Effector CD4-positive, alpha-beta T cell (primary cell): ENCODE data around the gene OR2V2.
"Not testable (repeated sequence)": the region's sequence is repeated elsewhere in the genome, so short reads cannot be mapped to it uniquely, and the experiment has no call there.

ENCODE experiments used
- DNase-seq: peaks from one replicate; pipeline ENCODE4 v3.0.0-alpha.2; 2020

OR2V2 gene

DNA sequence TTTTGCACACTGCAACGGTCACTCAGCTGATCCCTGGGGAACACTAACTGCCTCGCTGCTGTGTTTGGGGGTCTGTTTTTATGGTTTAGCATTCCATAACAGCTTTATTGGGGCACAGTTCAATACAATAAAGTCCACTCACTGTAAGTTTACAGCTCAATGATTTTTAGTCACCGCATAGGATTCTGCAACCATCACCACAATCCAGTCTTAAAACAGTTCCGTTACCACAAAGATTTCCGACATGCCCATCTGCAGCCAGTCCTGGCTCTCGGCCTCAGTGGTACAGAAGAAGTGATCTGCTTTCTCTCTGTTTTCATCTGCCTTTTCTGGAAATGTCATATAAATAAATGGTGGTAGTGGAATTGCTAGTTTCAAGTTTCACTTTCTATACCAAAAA is 23.6 kb downstream of the OR2V2 start:
- DNase-seq, result no peak

GRCh38 chr5:181171782-181172181 is 24.4 kb downstream of the OR2V2 start:
- no peak for DNase-seq

DNA sequence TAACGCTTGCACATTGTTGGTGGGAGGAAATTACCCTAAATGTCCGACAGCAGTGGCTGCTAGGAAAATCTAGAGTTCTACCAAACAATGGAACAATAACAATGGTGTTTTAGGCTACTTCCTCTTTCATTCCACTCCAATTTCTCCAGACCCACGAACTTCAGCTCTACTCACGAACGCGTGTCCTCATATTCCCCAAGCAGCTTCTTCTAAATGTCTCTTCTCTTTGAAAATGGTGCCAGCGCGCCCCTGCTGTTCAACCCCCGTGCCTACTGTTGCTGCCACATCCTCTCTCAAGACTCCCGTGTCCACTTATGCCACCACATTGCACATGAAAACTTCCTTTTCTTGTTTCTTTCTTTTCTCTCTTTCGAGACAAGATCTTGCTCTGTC is 25.6 kb downstream of the OR2V2 start:
- DNase-seq, result no peak

- DNase-seq, result peak; percentile 23
These were observed 26.3 kb downstream of the OR2V2 start for GRCh38 chr5:181173420-181174342.

DNA sequence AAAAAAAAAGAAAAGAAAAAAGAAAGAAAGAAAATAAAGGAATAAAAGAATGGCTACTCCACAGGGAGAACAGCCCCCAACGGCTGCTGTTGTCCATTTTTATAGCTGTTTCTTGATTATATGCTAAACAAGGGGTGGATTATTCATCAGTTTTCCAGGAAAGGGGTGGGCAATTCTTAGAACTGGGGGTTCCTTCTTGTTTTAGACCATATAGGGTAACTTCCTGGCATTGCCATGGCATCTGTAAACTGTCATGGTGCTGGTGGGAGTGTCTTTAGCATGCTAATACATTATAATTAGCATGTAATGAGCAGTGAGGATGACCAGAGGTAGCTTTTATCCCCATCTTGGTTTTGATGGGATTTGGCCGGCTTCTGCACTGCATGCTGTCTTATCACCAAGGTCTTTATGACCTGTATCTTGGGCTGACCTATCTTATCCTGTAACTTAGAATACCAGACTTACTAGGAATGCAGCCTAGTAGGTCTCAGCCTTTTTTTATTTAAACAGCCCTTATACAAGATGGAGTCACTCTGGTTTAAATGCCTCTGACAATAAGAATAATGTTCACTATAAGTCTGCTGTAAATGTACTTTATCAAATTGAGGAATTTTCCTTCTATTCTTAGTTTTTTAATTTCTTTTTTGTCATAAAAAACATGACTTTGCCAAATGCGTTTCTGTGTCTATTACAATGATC is 29.0 kb downstream of the OR2V2 start:
- no peak for DNase-seq

DNA sequence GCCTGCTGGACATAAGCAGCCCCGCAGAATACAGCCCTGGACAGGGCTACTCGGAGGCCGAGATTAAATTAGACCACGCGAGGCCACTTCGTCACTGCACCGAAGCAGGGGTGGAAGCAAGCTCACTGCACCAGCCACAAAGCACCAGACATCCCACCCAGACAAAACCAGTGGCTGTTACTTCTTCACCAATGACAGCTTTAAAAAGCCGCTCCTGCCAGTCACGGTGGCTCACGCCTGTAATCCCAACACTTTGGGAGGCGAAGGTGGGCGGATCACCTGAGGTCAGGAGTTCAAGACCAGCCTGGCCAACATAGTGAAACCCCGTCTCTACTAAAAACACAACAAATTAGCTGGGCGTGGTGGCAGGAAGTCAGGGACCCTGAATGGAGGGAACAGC is 30.2 kb downstream of the OR2V2 start:
- not testable (repeated sequence) for DNase-seq

DNA sequence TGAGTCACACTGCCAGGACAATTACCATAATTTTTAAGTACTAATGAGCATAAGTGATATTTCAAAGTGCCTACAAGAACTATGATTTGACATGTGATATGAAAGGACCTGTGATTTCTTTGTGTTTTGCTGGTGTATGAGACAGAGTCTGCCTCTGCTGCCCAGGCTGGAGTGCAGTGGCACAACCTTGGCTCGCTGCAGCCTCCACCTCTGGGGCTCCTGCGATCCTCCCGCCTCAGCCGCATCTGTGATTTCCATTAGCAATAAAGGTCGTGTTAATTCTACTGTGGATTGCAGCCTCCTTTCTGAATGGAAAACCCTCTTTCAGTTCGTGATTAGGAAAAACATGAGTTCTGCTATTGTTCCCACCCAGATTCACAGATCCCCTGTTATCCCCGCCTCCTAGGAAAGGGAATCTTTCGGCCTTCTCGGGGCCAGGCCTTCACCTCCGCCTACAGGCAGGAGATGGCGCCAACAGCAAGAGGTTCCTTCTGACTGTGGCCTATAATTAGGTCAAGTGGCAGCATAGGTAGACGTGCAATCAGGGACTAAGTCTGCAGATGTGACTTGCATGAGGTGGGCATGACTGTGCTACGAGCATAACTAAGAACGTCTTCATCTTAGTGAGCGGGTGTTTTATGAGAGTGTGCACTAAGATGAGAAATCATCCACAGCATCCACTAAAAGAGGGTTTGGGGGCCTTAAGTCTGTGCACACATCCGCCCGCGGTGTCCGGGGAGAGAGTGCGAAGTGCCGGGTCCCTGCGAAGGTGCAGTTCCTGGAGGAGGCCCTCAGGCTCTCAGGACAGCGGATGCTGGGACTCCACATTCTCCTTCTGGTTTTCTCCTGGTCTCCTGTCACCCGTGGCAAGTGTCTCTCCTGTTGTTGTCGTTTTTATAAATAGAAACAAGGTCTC is 34.5 kb downstream of the OR2V2 start:
- DNase-seq, result peak; percentile 59

GRCh38 chr5:181182651-181183050 is 35.3 kb downstream of the OR2V2 start:
- DNase-seq, result no peak

GRCh38 chr5:181184845-181185216 is 37.4 kb downstream of the OR2V2 start:
- no peak for DNase-seq

DNA sequence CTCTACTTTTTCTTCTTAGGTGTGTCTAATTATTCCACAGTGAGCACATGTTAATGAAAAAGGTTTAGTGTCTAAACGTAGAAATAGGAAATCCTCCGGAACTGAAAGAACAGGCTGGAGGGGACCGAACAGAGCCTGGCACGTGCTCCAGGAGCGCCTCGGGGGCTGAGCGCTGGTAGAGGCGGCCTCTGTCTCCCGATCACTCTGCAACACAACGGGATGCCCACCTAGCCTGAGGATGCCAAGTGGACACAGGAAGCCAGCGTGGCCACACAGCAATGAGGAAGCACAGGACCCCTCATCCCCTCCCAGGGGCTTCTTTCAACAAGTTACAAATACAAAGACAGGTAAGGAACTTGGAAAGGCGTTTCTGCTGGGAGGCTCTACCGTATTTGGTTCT is 38.2 kb downstream of the OR2V2 start:
- DNase-seq, result no peak

GRCh38 chr5:181186022-181186421 is 38.6 kb downstream of the OR2V2 start:
- no peak for DNase-seq

GRCh38 chr5:181186986-181187499 is 39.7 kb downstream of the OR2V2 start:
- DNase-seq, result no peak

DNA sequence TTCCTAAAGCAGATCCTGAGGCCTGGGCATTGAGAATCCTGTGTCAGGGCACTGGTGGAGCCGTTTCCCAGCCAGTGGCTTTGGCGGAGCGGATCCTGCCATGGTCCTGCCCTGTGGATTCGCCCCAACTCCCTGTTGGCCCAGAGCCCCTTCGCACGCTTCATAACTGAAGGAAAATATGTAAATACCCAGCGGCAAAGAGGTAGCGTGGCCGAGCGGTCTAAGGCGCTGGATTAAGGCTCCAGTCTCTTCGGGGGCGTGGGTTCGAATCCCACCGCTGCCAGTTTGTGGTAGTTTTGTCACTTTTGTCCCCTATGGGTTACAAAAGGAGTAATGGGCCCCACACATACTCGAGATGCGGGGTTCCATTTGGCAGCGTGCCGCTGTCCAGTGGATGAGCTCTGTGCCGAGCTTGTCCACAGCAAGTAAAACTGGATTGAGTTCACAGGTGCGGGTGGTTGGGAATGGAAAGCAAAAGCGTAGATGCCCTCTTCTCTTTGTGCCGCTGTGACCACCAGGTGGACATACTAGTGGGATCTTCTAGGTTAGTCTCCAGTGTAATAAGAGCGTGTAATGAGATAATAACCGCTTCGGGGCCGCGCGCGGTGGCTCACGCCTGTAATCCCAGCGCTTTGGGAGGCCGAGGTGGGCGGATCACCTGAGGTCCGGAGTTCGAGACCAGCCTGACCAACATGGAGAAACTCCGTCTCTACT is 40.3 kb downstream of the OR2V2 start:
- DNase-seq, result no peak

DNA sequence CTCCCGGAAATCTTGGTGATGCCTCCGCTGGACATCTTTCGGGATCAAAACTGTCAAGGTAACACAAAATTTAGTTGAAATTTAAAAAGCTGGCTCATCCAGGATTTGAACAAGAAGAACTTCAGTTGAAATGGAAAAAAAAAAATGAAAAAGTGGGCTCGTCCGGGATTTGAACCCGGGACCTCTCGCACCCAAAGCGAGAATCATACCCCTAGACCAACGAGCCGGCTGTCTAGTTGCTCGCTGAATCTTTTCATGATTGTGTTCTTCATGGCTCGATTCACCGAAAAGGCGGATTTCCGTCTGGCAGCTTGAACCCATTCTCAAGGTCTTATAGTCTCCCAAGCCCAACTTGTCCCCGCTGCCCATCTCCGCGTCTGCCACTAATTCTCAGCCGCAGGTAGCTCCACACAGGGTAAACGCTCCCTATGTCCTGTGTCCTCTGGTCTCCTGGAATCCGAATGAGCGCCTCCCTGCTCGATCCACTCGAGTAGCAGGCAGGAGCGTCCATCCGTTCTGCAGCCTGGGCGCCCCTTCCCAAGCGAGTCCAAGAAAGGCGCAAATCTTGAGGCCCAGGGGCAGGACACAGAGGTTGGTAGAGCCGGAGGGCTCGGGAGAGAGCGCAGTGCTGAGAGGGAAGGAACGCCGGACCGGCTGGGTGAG is 41.4 kb downstream of the OR2V2 start:
- peak; percentile 62 for DNase-seq

DNA sequence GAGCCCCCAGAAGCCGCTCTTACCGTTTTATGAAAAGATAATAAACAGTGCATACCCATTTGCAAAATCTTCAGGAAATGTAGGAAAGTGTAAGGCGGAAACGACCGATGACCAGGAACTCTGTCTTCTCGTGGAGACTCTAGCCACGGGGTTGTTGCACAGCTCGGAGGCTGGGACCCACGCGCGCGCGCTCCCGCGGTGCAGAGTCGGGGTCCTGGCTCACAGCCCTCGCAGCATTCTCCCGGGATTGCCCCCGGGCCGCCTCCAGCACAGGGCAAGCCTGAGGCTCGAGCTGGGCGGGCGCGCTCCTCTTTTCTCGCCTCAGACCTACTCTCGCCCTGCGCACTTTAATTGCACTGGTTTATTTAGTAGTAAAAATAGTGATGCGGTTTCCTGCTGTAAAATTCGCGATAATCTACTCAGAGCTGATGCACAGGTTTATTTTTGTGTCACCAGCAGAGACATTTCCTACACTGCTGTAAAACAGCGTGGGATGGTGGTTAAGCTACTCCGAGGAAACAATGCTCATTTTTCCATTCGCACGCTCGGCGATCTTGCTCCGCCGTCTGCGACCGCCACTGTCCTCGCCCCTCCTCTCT is 42.1 kb downstream of the OR2V2 start:
- no peak for DNase-seq

GRCh38 chr5:181189962-181190710 is 42.8 kb downstream of the OR2V2 start:
- DNase-seq, result no peak

- peak; percentile 36 for DNase-seq
These were observed 43.5 kb downstream of the OR2V2 start for GRCh38 chr5:181190711-181191525.

DNA sequence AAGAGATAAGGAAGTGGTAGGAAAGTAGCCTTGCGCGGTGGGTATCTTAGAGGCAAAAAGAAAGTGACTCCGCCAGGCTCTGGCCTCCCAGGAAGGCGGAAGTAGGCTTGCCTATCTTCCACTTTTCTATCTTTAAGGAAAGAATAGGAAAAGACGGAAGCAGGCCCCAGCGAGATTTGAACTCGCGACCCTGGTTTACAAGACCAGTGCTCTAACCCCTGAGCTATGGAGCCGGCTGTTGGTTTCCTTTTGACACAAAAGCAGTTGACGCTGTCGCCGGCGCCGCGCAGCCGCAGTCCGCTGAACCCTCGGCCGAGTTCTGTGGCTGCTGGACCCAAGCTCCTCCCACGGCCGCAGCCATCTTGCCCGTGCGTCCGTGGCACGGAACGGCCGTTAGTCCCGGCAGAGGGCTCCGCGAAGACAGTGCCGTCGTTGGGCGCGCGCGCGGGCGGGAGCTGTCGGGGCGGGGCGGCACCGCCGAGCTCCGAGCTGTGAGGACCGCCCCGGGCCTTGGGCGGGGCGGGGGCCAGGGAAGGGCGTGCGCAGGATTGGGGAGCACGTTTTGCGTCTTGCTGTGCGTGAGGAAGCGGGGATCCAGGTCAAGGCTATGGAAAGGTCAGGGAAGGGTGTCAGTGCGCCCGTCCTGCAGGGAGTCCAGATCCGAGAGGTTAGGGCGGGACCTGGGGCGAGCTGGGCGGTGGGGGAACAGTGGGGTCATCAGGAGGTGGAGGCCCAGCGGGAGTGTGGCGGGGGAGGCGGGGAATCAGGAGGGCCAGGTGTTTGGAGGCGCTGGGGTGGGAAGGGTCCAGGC is 44.3 kb downstream of the OR2V2 start:
- peak; percentile 92 for DNase-seq
